H1 (cell line): ENCODE data around the gene CHAC1. TPM values are rescaled to one million over a fixed set of nuclear protein-coding genes. Genes with fewer than 3 reads are reported as not detected.

ENCODE experiments used
- CHD7 ChIP-seq: fragments of 300-600 bp; sonication (generic); IDR thresholded peaks from 2 replicates; pipeline ENCODE4 v1.7.1; 2012; ENCODE audit warnings: low read length, moderate library complexity, mild to moderate bottlenecking, inconsistent platforms; ENCODE audit not compliant: insufficient replicate concordance
- CTBP2 ChIP-seq: IDR thresholded peaks from 2 replicates; pipeline ENCODE4 v1.7.0; 2011; ENCODE audit warnings: borderline replicate concordance, mild to moderate bottlenecking, moderate library complexity, mixed read lengths, low read length; ENCODE audit not compliant: insufficient read depth, insufficient read length
- CTCF ChIP-seq, 3 experiments: IDR thresholded peaks; 1 replicate in 2 of 3; 2 replicates in 1 of 3; pipeline versions ENCODE4 v1.5.1 to v1.6.1; 2011; ENCODE audit warnings: low read length in 3 of 3, mild to moderate bottlenecking in 3 of 3, inconsistent platforms in 2 of 3, low read depth in 1 of 3, moderate library complexity in 1 of 3; ENCODE audit not compliant: insufficient read depth in 1 of 3; ENCODE audit errors: control extremely low read depth in 1 of 3
- GABPA ChIP-seq: IDR thresholded peaks from 2 replicates; pipeline ENCODE4 v1.6.1; 2011; ENCODE audit warnings: mild to moderate bottlenecking, low read length, moderate library complexity, borderline replicate concordance; ENCODE audit not compliant: insufficient read depth
- NRF1 ChIP-seq: IDR thresholded peaks from 2 replicates; pipeline ENCODE4 v1.6.1; 2011; ENCODE audit warnings: mild to moderate bottlenecking, low read depth, low read length, improper control_type of control experiment
- POLR2AphosphoS5 ChIP-seq: IDR thresholded peaks from 2 replicates; pipeline ENCODE4 v1.6.1; 2011; ENCODE audit warnings: low read depth, low read length
- RFX5 ChIP-seq: IDR thresholded peaks from 2 replicates; pipeline ENCODE4 v1.6.1; 2011; ENCODE audit warnings: low read depth, low read length, improper control_type of control experiment, borderline replicate concordance
- polyA plus RNA-seq, 7 experiments: library from polyadenylated mRNA; depleted of rRNA in 3 of 7; stranded (reverse) in 5 of 7; unstranded in 2 of 7; fragments of >200 nt in 5 of 7; fragments of 200-250 nt in 2 of 7; gene quantifications; 1 replicate in 5 of 7; 2 replicates in 1 of 7; 4 replicates in 1 of 7; pipeline versions ENCODE4 v1.2.1 to v1.2.3, GENCODE V29; 2011 to 2013; ENCODE audit warnings: missing spikeins in 2 of 7, mixed read lengths in 2 of 7
- total RNA-seq: library from RNA; stranded (reverse); fragmentation: NEBNext Ultra II Directional; extraction: Animal tissue kit (Norgen Biotek cat#: 25700); gene quantifications from 2 replicates; pipeline ENCODE4 v1.2.1, GENCODE V29; 2021

The CHAC1 gene
- total and polyA plus RNA-seq, 2 of the 8 experiments (the other 6 are each of a cell fraction or from before 2014, with no cell fraction given): 34.3 to 159 TPM

- TF ChIP-seq CHD7 (no peak), NRF1 (no peak), RFX5 (no peak), POLR2AphosphoS5 (no peak), CTCF (IDR thresholded peaks at IDR 0.05; ENCODE audit: control extremely low read depth in 1 of 3, insufficient read depth in 1 of 3, low read depth in 1 of 3, low read length in 3 of 3) (no peak), CTBP2 (no peak), GABPA (no peak)
Observed at GRCh38 chr15:40951764-40952163, 1.5 kb upstream of the CHAC1 start (continued).
